HG02938 (cell line): ENCODE data around the gene KPNA1.

ENCODE experiments used
- ATAC-seq: cut with Tn5 transposase; IDR thresholded peaks from one replicate; pipeline ENCODE4 v1.9.1; 2021; ENCODE audit warnings: mild to moderate bottlenecking, moderate library complexity; ENCODE audit not compliant: unreplicated experiment

Gene KPNA1

DNA sequence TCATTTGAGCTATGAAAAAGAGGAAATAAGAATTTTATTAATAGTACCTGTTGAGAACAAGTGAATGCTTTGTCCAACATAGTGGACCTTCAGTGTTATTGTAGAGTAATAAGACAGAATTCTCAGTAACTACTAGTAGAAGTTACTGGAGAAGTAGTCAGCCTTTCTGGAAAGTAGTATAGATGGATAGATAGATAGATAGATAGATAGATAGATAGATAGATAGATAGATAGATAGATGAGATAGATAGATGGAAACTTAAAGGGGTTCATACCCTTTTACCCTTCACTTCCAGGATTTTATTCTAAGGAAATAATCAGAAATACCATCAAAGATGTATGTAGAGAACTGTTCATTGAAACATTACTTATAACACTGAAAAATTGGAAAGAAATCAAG lies 125.5 kb downstream of the KPNA1 start:
- ATAC-seq, result no peak

DNA sequence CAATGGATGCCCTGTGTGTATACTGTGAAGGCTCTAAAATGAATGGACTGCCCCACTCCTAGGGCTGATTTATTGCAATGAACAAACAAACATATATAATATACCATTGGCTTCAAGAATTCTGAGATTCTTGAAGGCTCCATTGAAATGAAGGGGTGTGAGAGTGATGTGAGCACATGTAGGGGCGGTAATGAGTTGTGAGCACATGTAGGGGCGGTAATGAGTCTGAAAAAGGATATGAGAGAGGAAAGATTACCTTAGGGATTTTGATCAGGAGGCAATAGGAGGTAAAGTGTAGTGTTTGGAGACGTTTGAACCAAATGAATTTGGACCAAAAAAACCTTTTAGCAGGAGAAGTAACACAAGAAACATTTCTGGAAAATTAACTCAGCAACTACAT lies 127.0 kb downstream of the KPNA1 start:
- ATAC-seq, result no peak

GRCh38 chr3:122383771-122384697 lies 130.7 kb downstream of the KPNA1 start, which contains the start of gene FAM162A:
Gene FAM162A (plus strand): TSS chr3:122384182. CDS start chr3:122384266, 84 bp downstream.
- ATAC-seq, result peak; percentile 85

DNA sequence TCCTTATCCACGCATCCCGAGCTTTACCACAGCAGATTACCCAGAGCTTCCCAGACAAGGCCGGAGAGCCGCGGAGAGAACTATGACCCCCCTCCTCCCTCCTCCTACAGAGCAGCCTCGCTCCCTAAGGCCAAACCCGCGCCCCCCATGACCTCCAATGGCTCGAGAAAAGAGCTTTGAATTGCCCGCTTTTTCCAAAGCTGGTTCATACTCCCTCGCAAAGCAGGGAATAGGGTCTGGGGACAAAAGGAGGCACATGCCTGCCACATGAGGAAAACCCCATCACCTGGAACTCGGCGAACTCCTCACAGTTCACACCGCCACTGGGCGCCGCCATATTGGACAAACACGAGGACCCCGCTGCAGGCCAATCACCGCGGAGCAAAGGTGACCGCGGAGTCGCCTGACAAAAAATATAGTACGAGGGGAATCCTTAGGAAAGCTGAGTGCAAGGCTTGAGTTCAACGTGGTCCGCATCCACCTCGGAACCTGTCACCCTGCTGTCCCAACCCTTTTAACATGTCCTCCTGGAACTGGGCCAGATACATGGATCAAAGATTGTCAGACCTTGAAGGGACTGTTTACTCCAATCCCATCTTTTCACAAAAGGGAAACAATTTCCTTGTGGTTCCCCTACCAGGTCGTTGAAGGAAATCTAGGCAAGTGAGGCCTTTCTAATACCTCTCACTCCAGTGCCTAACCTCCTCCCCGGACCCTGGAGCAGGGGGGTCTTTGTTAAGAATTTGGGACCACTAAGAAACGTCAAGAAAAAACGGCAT lies 131.7 kb downstream of the KPNA1 start, which contains the start of gene MIX23:
Gene MIX23, minus strand, starts transcription at position 344 of the 779 bp plus-strand sequence. Its CDS starts 7 bp downstream, at position 337.
- ATAC-seq, result peak; percentile 41

GRCh38 chr3:122377975-122378374 lies 136.8 kb downstream of the KPNA1 start:
- ATAC-seq, result no peak

GRCh38 chr3:122374034-122374433 lies 140.7 kb downstream of the KPNA1 start:
- no peak for ATAC-seq
